Stimulated activated CD4-positive, alpha-beta T cell treated with anti-CD3 and anti-CD28 coated beads, Interleukin-1b, Interleukin-23, amount 100 ng/mL, for 24 hours (primary cell): ENCODE measurements around the gene INO80D.
"Not testable (repeated sequence)": the region's sequence is repeated elsewhere in the genome, so short reads cannot be mapped to it uniquely, and the experiment has no call there.

ENCODE experiments used
- DNase-seq, 4 experiments: peaks; one replicate each; pipeline ENCODE4 v3.0.0-alpha.2; 2020; ENCODE audit warnings: low read depth in 4 of 4, low spot score in 1 of 4

The INO80D gene

DNA sequence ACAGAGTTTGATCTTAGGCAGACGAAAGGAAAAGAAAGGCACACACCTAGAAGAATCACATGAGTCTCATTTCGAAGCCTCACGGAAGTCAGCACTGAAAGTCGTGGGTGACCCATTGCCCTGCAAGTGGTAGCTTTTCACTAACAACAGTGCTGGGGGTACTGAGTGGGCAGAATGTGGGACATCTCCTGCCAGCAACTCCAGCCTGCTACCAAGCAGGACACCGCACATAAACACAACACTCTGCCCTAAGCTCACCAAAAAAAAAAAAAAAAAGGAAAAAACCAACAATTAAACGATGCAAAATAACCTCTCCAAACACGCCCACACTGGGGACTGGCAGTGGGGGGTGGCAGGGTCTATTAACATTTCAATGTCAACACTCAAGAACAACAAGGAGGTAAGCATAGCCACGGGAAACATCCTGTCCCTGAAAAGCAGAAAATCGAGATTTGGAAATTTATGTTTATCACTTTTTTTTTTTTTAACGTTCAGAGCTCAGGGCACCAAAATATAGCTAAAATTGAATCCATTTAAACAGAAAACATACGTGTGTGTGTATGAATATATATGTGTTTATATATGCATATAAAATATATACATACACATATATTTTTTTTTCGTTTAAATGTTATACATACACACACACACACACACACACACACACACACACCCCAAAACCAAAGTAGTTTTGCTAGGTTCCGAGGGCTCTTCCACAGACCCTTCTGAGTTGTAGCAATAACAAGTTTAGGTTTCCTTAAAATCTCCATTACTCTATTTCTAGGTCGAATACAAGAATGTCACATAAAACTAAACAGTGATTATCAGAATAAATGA is 2.2 kb downstream of the INO80D start:
- no peak for DNase-seq

DNA sequence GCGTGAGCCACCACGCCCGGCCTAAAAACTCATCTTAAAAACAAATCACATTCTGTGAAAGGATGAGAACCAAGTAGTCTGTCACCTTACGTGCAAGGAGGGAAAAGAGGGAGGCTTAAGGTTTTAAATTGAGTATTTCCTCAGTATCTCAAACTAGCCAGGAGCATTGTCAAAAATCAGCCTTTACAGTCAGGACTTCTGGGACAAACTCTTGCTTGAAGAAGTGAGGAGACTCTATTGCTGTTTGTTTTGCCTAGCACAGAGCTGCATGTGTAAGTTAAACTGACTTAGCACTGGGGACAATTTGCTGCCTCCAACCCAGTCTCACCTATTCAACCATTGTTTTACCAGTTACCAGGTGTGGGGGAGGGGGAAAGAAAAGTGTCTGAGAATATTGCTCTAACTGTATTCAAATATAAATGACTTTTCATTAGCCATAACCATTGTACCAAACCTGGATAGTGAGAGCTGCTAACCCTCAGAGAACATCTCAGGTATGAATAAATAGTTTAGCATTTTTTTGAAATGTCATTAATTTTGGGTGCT is 3.6 kb downstream of the INO80D start:
- no peak for DNase-seq

DNA sequence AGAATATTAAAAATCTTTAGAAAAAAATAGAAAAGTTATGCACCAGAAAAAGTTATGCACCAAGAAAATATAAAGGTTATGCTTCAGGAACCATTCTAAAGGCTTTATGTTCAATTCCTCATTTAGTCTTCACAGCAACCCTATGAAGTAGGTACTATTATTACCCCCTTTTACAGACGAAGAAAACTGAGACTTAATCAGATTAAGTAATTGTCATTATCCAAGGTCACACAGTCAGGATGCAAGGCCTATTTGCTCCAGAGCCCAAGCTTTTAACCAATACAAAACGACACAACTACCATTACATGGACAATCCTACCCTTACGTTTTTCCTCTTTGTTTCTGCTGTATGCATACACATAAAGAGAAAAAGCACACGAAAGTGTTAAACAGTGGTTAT is 5.0 kb downstream of the INO80D start:
- no peak for DNase-seq

DNA sequence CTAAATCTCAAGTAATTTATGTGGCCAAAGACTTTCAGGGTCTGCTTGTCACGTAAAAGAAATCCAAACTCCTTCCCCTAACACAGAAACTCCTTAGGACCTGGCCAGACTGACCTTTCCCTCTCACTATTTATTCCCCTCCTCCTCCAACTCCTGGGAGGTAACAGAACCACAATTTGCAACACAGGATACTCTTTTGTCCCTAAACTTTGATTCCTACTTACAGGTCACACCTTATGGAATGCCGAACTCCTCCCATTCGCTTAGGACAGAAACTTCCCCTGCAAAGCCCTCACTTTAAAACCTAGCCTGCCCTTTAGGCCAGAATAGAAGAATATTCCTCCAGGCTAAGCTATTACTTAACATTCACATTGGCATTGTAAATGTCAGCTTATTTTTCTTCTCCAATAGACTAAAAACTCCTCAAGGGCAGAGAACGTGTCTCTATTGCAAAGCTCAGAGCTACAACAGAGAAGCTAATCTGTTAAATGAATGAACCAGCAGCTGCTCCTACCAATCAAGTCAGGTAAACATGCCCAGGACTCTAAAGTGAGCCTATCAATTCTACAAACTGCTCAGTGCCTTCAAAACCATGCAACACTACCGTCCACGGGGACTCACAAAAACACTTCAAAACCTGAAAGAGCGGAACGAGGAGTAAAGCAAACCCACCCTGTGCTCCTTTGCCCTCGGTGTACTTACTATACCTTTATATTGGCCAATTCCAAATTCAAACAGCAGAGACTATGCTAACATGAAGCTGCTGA is 6.1 kb downstream of the INO80D start:
- DNase-seq: no peak

DNA sequence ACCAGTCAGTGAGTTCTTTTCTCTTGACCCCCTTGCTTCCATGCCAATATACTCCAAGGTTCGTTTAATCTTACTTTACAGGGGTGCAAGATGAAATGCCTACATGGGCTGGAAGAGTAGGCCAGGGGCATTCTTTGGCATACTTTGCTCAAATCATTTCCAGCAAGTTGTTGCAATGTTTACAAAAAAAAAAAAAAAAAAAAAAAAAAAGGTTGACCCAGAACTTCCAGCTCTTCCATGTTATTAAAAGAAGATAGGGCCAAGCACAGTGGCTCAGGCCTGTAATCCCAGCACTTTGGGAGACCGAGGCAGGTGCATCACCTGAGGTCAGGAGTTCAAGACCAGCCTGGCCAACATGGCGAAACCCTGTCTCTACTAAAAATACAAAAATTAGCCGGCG is 8.1 kb downstream of the INO80D start:
- not testable (repeated sequence) for DNase-seq

DNA sequence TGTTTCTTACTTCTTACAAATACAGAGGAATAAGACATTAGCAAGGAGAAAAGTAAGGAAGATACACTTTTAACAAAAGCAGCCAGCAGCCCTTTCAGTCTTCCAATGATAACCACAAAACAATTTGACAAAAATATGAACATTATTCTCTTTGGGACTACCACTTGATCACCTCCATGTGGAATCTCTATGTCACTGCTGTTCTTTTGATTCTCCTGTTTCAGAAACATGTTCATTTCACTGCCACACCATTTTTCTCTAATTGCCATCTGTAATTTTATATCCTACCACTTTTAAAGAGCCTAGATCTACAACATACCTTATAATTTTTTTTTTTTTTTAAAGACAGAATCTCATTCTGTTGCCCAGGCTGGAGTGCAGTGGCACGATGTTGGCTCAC is 10.9 kb downstream of the INO80D start:
- DNase-seq: no peak

DNA sequence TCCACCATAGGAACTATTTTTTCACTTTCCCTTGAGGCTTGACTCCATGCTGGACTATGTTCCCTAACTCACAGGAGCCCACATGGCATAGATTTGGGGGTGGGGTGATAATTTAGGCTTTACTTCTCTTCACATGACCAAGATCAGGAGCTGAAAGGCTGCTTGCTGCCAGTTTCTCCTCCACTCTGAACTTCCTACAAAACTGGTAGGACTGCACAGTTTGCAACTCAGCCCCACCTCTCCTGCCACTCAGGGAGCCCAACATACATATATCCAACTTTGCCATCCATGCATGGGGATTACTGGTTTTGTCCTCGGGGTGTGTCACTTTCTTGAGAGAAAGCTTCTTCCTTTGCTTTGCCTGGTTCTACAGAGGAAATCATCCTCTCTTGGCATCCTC is 14.2 kb downstream of the INO80D start:
- no peak for DNase-seq

DNA sequence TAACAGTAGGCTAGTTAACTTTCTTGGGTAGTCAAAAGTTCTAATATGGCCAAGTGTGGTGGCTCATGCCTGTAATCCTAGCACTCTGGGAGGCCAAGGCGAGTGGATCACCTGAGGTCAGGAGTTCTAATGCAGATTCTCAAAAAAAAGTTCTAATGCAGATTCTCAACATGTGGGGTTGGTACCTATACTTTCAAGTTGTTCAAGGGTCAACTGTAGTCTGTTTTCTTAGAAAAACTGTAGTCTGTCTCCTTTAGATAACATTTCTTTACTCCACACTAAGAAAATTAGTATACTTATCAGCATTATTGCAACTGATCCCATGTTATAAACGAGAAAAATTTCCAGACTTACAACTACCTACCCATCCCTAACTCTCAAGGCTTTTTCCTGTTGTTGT is 16.6 kb downstream of the INO80D start:
- no peak for DNase-seq

DNA sequence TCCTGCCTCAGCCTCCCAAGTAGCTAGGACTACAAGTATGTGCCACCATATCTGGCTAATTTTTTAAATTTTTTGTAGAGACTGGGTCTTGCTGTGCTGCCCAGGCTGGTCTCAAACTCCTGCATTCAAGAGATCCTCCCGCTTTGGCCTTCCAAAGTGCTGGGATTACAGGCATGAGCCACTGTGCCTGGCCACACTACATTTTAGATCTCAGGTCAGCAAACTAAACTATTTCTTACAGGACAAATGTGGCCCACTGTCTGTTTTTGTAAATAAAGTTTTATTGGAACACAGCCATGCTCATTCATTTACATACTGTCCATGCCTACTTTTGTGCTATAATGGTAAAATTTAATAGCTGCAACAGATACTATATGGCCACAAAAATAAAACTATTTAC is 17.8 kb downstream of the INO80D start:
- DNase-seq: no peak

DNA sequence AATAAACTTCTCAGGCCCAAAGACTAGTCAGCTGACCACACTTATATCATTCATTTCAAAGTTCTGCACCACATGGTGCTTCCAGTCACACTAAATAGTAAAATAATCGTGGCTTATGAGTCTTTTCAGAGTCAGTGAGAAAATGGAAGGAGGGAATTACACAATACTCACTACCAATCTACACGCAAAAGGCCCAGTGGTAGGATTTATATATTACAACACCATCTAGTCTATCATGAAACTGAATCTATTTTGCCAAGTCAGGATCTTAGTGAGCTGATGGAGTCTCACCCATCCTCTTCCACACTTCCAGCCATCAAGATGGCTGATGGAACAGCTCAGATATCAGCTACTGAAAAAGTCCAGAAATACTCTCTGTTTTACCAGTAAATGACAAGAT is 21.9 kb downstream of the INO80D start:
- DNase-seq: no peak

DNA sequence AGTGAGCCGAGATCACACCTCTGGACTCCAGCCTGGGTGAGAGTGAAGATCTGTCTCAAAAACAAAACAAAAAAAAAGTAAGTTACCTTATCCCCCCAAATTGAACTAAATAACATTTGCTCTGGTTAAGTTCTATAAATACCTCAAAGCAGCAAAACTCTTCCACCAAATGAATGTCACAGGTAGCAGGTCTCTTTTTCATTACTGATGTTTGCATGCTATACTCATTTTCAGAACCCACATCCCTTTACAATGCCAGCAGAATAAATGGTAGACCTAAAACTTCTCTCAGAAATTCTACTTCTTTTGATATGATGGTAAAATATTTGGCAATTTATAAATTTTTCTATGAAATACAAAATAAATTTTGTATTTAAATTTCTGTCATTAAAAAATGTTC is 22.3 kb downstream of the INO80D start:
- no peak for DNase-seq

DNA sequence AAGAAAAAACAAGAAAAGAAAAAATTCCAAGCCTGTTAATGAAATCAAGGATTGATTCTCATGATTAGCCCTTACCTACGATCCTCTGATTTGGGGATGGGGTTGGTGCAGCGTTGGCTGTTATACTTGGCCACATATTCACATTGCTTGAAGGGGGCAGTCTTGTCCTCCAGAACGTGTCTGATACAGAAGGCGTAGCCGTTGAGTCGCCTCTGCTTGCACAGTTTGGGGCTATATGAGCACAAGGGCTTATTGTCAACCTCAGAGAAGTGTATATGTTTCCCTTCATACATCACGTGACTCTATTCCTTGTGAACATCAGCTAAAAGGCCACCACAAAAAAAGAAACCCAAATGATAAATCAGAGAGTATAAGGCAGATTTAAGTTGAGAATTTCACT is 23.2 kb downstream of the INO80D start:
- no peak for DNase-seq

DNA sequence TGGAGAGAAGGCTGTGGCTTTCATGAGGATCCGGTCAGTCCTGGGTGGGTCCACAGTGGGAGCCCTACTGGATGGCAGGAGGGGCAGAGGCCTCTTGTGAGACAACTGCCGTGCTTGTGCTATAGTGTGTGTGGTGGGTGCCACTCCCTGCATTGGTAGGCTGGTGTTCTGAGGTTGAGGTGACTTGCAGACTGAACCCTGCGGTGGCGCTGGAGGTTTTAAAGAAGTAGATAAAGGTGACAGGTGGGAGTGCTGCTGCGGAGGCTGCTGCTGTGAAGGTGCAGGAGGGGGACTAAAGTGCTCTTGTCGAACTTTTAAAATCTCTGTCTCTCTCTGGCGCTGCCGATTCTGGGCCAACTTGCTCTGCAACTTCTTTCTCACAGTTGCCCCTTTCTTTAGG is 29.7 kb downstream of the INO80D start:
- no peak for DNase-seq

DNA sequence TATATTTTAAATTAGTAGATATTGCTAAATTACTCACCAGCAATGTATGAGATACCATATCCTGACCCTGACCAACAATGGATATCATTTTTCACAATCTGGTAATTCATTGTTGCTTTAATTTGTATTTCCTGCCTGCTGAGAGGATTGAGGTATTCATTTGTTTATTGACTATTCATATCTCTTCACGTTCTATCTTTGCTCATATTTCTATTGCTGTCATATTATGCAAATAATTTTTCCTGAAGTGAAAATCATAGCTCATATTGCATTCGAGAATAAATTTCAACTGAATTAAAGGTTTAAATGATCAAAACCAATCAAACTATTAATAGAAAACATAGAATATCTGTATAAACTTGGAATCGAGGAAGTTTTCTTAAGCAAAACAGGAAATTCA is 31.0 kb downstream of the INO80D start:
- no peak for DNase-seq

DNA sequence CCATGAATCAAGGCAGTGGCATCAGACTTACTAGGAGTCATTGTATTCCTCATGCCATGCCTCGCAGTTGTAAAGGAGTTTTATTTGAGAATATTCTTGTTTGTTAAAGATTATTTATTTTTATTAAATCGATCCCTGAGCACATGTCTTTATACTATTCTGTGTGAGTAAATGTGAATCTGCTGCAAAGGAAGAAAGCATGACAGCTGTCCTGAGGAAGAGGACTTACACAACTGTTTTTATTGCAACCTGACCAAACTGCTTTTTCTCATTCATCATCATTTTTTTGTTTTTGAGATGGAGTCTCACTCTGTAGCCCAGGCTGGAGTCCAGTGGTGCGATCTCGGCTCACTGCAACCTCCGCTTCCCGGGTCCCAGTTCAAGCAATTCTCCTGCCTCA is 34.1 kb downstream of the INO80D start:
- DNase-seq: no peak

DNA sequence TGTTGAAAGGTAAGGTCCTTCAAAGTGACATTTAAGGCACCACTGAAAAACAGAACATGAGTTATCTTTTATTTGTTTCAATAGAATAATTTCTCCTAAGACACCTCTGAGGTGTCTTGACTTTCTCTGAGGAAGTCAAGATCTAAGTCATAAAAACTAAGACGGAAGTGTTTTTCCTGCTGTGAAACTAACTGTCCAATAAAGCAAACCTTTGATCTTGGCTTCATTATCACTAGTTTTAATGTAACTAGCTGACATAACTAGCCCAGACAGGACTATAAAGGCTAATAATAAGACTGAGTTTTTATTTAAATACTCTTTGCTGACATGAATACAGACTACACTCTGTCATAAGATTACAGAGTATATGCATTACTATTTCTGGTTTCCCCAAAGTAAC is 36.6 kb downstream of the INO80D start:
- no peak for DNase-seq

DNA sequence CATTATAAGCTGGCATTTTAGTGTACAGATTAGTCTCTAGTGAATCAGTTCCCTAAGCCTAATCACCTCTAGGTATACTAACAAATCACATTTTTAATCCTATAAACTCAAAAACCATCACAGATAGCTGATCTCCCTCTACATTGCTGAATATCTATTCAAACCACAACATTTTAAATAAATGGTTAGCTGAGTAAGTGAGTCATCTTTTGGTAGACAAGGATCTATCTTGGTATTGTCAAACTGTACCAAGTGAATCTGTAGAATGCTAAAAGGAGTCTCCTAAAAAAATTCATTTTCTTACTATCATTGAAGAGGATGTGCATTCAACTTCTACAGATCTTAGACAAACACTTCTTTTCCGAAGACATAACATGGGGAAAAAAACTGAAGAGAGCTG is 40.7 kb downstream of the INO80D start:
- DNase-seq: no peak

DNA sequence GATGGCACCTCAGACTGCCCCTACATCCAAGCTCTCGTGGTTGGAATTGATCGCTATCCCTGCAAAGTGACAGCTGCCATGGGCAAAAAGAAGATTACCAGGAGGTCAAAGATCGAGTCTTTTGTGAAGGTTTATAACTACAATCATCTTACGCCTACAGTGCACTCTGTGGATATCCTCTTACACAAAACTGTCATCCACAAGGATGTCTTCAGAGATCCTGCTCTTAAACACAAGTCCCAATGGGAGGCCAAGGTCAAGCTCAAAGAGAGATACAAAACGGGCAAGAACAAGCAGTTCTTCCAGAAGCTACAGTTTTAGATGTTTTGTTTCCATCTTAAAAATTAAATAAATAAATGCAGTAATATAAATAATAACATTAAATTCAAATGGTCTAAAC is 45.4 kb downstream of the INO80D start:
- no peak for DNase-seq

DNA sequence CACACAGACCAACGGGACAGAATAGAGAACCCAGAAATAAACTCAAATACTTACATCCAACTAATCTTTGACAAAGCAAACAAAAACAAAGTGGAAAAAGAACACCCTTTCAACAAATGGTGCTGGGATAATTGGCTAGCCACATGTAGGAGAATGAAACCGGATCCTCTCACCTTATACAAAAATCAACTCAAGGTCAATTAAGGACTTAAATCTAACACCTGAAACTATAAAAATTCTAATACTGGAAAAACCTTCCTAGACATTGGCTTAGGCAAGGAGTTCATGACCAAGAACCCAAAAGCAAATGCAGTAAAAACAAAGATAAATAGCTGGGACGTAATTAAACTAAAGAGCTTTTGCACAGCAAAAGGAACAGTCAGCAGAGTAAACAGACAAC is 50.6 kb downstream of the INO80D start:
- not testable (repeated sequence) for DNase-seq

DNA sequence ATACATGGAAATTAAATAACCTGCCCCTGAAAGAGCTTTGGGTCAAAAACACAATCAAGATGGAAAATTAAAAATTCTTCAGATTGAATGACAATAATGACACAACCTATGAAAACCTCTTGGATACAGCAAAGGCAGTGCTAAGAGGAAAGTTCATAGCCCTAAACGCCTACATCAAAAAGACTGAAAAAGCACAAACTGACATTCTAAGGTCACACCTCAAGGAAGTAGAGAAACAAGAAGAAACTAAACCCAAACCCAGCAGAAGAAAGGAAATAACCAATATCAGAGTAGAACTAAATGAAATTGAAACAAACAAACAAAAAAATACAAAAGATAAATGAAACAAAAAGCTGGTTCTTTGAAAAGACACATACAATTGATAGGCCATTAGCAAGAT is 52.5 kb downstream of the INO80D start:
- not testable (repeated sequence) for DNase-seq

DNA sequence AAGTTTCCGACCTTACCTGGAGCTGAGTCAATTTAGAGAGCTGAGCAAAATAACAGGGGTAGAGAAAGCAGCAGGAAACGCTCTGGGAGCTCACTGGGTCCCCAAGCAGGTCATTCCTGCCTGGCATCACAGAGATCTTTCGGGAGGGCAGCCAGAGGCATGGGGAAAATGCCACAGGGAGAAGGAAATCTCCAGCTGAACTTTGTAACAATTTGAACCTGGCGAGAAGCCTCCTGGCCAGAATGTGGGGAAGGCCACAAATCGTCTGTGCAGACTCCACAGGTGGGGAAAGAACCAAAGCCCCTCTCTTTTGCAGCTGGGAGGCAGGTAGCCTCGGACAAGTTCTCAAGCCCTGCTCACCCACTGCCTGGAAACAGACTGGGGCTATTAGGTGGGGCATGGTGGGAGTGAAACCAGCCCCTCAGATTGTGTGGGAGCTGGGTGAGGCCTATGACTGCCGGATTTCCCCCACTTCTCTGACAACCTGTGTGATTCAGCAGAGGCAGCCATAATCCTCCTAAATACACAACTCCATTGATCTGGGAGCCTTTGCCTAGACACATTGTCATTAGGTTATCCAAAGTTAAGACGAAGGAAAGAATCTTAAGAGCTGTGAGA is 53.9 kb downstream of the INO80D start:
- DNase-seq: no peak
